ENCODE results near the gene CBX2.

The CBX2 gene

DNA sequence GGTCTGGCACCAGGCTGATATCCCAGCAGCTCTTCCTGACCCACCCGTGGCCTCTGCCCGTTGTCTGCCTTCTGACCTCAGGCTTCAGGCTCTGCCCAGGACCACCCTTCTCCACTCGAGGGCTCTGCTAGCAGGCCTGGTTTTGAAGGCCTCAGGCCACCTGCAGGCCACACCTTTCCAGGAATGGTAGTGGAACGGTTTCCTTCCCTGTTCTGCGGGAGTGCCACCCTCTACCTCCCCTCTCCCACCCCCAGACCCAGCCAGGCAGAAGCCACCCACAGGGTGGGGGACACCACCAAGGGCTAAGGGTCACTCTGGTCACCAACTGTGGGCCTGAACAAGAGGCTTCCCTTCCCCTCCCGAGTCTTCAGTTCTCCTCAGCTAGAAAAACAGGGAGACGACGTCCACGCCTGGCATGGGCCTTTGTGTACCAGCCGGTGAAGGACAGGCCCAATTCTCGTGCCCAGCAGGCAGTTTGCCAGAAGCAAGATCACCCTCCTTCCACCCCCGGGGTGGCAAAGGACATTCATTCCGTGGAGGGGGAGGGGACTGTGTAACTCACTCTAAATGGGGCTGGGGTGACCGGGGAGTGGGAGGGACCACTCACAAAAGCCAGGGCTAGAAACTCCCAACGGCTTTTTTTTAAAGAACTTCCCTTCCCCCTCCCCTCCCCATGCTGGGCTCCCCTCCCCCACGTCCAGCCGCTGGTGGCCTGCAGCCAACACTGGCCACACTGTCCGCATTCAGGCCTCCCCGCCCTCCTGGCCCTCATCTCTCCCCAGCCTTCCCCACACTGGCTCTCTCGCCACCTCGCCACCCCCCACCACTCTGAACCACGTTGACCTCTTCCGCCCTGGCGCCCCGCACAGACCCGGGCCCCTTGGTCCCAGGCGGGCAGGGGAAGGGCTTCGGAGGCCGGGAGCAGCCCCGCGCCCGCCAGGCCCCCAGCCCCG lies 53.6 kb downstream of the CBX2 start:
- peak; percentile 72 for DNase-seq

DNA sequence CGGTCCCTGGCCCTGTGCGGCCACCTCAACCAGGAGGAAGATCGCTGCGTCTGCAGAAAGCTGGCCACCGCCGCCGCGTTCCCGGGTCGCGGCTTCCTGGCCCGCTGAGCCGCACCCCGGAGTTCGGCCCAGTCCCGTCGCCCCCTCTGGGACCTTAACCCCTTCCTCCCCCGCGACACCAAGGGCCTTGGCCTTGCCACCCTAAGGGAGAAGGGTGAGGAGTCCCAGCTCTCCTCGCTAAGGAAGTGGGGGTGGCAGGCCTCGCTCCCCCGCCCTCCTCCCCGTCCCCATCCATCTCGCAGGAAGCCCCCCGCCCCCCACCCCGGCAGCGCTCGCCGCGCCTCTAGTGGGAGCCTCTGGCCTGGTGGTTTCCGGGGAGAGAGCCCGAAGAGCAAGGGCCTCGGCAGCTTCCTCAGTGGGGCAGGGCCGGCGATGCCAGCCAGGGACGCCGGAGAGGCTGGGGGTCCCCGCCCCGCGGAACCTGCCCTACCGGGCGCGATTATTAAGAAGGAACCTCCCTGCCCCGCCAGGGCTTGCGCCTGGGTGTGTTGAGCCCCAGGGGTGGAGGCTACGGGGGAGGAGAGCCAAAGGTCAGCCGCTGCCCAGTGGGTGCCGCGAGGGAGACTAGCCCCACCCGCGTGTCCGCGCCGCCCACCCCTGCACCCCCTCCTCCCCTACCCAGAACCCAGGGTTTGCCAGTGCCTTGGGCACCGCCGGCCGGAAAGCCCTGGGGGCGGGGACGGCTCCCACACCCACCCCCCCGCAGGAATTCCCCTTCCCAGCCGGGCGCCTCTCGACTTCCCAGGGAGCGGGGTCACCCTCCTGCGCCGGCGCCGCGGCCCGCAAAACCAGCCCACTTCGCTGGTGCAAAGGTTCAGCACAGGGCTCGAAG lies 54.5 kb downstream of the CBX2 start:
- peak; percentile 63 for DNase-seq

DNA sequence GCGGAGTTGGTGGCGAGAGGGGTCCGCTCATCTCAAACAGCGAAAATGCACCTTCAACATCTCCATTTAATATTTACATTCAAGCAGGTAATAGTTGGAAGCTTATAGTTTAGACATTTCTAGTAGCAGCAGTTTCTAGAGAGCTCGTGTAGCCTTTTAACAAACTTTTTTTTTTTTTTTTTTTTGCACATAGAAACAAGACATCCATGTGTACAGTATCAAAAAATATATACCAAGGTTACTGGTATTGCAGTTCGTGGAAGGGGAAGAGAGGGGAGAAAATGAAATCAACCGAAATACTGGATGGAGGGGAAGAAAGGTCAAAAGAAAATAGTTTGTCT lies 55.1 kb downstream of the CBX2 start:
- DNase-seq, result no peak

DNA sequence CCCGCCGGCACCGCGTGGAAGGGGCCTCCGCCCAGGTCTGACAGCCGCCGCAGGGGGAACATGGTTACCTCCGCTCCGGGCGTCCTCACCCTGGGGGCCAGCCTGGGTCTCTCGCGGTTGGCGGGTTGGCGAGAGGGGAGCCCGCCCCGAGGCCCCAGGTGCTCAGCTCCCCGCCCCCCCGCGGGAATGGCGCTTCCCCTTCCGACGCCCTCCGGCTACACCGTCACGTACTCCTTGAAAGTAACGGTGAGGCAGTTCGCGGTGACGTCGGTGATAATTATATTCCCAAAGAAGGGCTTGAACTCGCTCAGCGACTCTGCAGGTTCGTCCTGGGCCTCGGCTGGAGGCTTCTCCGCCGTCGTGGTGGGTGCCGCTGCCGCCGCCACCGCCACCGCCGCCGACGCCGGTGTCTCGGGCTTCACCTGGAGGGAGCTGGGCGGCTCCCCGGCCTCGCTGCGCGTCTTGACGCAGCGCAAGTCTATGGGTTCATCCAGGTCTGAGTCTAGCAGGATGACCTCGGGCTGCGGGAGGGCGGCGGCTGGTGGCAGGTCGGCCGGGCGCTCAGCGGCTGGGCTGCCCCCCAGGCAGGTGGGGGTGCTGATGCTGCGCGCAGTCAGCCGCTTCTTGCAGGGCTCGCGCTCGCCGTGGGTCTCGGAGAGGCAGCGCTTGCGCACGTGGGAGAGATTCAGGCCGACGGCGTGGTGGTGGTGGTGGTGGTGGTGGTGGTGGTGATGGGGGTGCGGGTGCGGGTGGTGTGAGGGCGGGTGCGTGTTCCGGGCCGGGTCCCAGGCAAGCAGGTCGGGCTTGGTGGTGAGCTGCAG lies 56.0 kb downstream of the CBX2 start:
- DNase-seq, result peak; percentile 68

DNA sequence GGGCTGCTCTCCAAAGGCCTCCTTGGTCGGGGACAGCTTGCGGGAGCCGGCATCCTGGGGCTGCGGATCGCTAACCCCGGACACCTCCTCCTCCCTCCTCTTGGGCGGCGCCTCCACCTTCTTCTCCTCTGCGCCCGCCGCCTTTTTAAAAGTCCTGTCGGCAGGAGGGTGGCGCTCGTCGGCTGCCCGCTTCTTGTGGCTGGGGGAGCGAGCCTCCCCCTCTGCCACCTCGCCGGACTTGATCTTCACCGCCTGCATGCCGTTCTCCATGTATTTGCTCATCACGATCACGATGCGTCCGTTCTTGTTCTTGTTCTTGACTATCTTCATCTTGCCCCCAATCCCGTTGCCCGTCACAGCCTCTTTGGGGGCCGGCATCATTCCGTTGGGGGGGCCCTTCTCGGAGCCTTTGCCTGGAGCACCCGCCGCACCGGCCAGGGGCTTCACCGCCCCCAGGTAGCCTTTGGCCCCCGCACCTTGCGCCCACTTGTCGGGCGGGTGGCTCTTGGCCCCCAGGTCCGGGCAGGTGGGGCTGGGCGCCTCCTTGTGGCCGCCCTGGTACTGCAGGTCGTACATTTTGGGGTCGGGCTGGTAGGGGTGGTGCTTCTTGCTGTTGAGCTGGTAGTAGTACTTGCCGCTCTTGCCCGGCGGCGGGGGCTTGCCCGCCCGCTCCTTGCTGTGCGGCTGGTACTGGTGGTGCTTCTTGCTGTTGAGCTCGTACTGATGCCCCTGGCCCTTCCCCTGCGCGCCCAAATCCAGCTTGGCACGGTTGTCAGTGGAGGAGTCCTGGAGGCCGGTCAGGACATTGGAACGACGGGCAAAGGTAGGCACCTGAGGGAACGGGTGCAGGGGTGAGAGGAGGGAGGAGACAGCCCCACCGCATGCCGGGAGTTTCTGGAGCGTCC lies 56.9 kb downstream of the CBX2 start:
- DNase-seq, result peak; percentile 84

DNA sequence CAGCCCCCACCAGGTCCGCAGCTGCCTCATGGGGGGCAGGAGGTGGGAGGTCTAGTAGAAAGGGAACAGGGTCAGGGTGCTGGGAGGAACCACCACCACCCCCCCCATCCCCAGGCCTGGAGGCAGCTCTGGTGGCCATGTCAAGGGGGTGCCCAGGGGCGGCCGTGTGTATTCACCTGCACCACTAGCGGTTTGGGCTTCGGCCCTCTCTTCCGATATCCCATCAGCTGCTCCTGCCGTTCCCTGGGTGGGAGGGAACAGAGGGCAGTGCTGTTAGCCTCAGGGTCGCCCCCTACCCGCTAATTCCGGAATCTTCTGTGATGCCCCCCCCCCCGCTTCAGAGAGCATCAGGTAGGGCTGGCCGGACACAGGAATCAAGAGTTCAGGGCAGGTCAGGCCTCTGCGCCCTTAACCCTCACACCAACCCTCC lies 57.5 kb downstream of the CBX2 start:
- no peak for DNase-seq

DNA sequence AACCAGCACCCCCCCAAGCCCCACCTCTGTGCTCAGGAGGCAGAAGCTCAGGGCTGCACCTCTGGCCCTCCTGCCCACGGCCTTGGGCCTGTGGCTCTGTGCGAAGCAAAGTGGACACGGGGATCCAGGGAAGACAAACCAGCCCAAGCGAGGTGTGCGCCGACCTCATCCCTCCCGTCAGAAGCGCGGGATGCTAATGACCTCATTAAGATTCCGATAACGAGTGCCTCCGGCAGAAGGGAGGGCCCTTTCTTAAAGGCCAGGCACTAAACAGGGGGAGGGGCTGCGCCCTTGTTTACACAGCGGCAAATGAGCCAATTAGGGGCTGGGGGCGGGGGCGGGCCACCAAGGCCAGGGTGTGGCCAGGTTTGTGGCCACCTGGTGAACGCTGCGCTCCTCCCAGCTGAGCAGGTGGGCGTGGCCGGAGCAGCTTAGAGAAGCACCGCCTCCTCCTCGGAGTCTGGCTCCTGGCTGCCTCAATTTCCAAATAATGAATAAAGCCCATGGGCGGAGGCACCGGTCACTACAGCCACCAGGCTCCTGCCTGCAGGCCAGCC lies 58.1 kb downstream of the CBX2 start:
- peak; percentile 97 for DNase-seq

DNA sequence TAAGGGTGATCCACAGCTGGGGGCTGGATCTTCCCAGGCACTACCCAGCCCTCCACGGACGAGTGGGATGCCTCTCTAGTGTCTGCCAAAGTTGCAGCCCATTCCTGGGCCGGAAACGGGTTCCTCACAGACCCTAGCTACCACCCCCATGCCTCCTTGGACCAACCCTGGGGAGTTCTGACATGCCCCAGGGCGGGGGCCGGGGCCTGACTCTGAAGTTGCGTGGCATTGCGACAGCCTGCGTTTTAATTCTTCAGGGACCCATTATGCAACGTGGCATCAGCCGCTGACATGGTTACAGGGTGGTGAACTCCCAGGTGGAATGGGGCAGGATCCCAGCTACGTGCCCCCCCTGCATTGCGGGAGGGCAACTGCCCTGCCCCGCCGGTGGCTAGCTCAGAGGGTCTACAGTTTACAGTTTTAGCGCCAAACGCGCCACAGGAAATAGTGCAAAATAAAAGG lies 58.6 kb downstream of the CBX2 start:
- DNase-seq, result no peak

DNA sequence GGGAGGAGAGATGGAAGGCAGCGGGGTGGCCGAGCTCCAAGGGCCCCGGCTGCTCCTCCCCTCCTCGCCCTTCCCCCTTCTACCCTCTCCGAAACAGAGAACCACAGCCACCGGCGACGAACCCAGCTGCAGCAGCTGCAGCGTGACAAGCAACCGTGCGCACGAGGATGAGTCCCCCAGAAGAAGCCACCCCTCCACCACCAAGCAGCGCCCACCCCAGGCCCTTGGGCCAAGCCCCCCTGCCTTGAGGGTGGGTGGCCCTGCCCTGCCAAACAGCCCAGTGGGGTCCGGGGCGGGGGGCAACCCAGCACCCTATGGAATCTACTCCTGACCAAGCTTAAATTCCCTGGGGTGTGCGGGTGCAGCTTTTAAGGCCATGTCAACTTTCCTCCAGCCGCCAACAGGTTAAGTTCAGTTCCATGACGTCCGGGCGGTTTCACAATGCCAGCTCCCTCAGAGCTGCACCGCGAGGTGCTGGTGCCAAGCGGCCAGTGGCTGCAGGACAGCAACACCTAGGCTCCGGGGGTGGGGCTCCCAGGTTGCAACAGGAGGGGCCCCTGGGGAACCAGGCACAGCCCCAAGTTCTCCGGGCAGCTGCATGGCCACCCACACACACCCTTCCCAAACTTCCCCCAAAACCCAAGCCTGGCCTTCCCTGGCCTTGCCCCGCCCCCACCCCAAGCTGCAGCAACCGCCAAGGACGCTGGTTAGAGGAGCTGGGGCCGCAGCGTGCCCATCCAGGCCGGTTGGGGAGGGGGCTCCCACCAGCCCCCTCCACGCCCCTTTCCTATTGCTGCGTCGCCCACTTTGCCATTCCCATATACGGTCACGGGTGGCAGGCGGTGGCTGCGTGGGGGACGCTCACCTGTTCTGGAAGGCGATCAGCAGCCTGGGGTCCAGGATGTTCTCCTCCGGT lies 59.3 kb downstream of the CBX2 start:
- DNase-seq, result peak; percentile 76

Data from islet precursor cell (in vitro differentiated cells).